Stimulated activated effector memory CD8-positive, alpha-beta T cell treated with anti-CD3 and anti-CD28 coated beads, Interleukin-12 subunit alpha, Interleukin-12 subunit beta, amount 100 ng/mL, for 72 hours (primary cell): ENCODE measurements around the gene EVC2.

Experiments
- ATAC-seq: fragments of 150-1000 bp; cut with Tn5 transposase; 2 replicates; pipeline ENCODE4 v1.10.0; 2021
- DNase-seq, 2 donors: peaks; one replicate each; pipeline ENCODE4 v3.0.0; 2021 to 2022; ENCODE audit warnings: low spot score in 2 of 2
- H3K27ac Mint-ChIP-seq: one replicate; pipeline ENCODE4 v1.8.0; 2022; ENCODE audit warnings: mild to moderate bottlenecking, mixed read lengths
- H3K36me3 Mint-ChIP-seq: one replicate; pipeline ENCODE4 v1.8.0; 2022; ENCODE audit warnings: mild to moderate bottlenecking, mixed read lengths
- H3K4me1 Mint-ChIP-seq: one replicate; pipeline ENCODE4 v1.8.0; 2022; ENCODE audit warnings: mixed read lengths
- H3K4me3 Mint-ChIP-seq: one replicate; pipeline ENCODE4 v1.8.0; 2022; ENCODE audit warnings: mild to moderate bottlenecking, mixed read lengths
- H3K9me3 Mint-ChIP-seq: one replicate; pipeline ENCODE4 v1.8.0; 2022; ENCODE audit warnings: mixed read lengths

The EVC2 gene, protein sequence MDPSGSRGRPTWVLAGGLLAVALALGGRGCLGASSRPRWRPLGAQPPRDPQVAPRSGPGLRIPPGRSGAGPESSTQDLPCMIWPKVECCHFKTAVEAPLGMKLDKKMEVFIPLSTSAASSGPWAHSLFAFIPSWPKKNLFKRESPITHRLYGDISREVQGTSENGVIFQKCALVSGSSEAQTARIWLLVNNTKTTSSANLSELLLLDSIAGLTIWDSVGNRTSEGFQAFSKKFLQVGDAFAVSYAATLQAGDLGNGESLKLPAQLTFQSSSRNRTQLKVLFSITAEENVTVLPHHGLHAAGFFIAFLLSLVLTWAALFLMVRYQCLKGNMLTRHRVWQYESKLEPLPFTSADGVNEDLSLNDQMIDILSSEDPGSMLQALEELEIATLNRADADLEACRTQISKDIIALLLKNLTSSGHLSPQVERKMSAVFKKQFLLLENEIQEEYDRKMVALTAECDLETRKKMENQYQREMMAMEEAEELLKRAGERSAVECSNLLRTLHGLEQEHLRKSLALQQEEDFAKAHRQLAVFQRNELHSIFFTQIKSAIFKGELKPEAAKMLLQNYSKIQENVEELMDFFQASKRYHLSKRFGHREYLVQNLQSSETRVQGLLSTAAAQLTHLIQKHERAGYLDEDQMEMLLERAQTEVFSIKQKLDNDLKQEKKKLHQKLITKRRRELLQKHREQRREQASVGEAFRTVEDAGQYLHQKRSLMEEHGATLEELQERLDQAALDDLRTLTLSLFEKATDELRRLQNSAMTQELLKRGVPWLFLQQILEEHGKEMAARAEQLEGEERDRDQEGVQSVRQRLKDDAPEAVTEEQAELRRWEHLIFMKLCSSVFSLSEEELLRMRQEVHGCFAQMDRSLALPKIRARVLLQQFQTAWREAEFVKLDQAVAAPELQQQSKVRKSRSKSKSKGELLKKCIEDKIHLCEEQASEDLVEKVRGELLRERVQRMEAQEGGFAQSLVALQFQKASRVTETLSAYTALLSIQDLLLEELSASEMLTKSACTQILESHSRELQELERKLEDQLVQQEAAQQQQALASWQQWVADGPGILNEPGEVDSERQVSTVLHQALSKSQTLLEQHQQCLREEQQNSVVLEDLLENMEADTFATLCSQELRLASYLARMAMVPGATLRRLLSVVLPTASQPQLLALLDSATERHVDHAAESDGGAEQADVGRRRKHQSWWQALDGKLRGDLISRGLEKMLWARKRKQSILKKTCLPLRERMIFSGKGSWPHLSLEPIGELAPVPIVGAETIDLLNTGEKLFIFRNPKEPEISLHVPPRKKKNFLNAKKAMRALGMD

GRCh38 chr4:5708449-5709206 lies at the start of gene EVC2:
EVC2 (minus strand) TSS chr4:5708559; CDS start chr4:5708513, 46 bp downstream.
- H3K4me1 Mint-ChIP-seq, result peaks cover 36% of the 10 kb centered on the region
- peaks cover 7% of the 10 kb centered on the region for H3K9me3 Mint-ChIP-seq
- DNase-seq (peak in 1 of 2 donors; percentile 72), ATAC-seq (peak; percentile 8)
- H3K36me3 Mint-ChIP-seq, result no peaks in the 10 kb centered on the region
- H3K27ac Mint-ChIP-seq, result no peak within 1 kb of the TSS
- H3K4me3 Mint-ChIP-seq, result peak within 1 kb of the TSS; percentile 47

GRCh38 chr4:5757954-5758353 lies 49.6 kb upstream of the EVC2 start:
- H3K36me3 Mint-ChIP-seq, result no peaks in the 10 kb centered on the region
- DNase-seq, result no peak
- H3K4me3 Mint-ChIP-seq, result no peak overlapping the region
- ATAC-seq, result no peak
- no peaks in the 10 kb centered on the region for H3K9me3 Mint-ChIP-seq
- H3K4me1 Mint-ChIP-seq, result no peaks in the 10 kb centered on the region
- H3K27ac Mint-ChIP-seq, result no peak overlapping the region

DNA sequence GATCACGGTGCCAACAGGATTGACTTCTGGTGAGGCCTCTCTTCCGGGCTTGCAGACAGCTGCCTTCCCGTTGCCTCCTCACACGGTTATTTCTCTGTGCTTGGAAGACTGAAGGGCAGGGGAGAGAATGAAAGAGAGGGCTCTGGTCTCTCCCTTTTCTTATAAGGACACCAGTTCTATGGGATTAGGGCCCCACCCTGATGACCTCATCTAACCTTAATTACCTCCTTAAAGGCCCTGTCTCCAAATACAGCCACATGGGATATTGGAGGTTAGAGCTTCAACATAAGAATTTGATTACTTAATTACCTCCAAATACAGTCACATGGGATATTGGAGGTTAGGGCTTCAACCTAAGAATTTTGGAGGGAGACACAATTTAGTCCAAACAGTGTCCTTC lies 49.2 kb upstream of the EVC2 start:
- ATAC-seq (no peak), DNase-seq (peak in 1 of 2 donors; percentile 33)
- Mint-ChIP-seq H3K36me3 (no peaks in the 10 kb centered on the region), H3K4me3 (no peak overlapping the region), H3K27ac (no peak overlapping the region), H3K4me1 (no peaks in the 10 kb centered on the region), H3K9me3 (no peaks in the 10 kb centered on the region)

DNA sequence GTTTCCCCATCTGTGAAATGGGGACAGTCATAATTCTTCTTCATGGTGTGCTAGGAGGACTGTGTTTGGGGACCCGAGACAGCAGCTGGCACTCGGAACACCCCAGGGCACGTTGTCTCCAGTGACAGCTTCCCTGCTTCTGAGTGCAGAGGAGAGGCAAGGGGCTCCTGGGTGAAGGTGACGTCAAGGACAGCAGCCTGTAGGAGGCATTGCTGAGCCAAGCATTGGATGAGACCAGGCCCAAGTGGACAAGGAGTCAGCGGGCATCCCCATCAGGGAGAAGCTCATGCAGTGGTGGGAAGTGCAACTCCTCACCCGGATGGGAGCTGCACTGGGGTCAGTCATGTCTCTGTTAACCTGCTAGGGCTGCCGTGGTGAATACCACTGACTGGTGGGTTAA lies 48.7 kb upstream of the EVC2 start:
- no peaks in the 10 kb centered on the region for H3K9me3 Mint-ChIP-seq
- H3K4me3 Mint-ChIP-seq, result no peak overlapping the region
- H3K4me1 Mint-ChIP-seq, result no peaks in the 10 kb centered on the region
- H3K27ac Mint-ChIP-seq, result no peak overlapping the region
- no peak for DNase-seq
- no peaks in the 10 kb centered on the region for H3K36me3 Mint-ChIP-seq
- ATAC-seq, result no peak

DNA sequence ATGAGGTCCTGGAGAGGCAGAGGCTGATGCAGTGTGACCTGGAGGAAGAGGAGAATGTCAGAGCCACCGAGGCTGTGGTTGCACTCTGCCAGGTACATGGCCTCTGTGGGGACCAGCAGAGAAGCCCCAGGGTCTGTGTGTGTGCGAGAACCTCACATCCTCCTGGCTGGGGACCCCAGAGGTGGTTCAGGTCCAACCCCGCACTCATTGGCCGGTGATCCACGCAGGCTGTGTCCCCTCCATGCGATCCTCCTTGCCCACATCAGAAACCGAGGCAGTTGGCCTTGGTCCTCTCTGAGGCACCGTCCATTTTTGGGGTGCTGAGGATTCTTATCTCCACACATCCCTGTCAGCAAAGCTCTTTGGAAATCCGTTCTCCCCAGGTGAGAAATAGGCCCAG lies 47.9 kb upstream of the EVC2 start:
- Mint-ChIP-seq H3K36me3 (no peaks in the 10 kb centered on the region), H3K4me3 (no peak overlapping the region), H3K27ac (no peak overlapping the region), H3K9me3 (no peaks in the 10 kb centered on the region), H3K4me1 (peaks cover 4% of the 10 kb centered on the region)
- ATAC-seq (no peak), DNase-seq (peak in 1 of 2 donors; percentile 36)

DNA sequence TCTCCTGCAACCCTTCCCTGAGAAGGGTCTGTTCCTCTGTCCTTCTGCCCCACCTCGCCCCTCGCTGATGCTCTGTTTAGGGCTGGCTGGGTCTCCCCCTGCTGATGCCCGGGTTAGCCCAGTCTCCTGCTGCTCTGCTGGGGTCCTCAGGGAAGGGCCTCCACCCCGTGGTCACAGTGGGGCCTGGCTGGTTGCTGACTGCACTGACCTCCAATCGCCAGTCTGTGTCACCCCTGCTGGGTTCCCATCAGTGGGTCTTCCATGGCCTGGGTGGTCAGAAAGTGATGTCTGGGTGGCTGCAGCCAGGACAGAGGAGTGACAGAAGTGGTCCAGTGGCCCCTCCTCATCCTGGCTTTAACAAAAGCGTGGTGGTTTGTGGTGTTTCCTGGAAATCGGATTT lies 47.3 kb upstream of the EVC2 start:
- Mint-ChIP-seq H3K4me3 (no peak overlapping the region), H3K27ac (no peak overlapping the region), H3K9me3 (no peaks in the 10 kb centered on the region), H3K4me1 (peaks cover 4% of the 10 kb centered on the region), H3K36me3 (no peaks in the 10 kb centered on the region)
- ATAC-seq (no peak), DNase-seq (peak in 1 of 2 donors; percentile 30)

DNA sequence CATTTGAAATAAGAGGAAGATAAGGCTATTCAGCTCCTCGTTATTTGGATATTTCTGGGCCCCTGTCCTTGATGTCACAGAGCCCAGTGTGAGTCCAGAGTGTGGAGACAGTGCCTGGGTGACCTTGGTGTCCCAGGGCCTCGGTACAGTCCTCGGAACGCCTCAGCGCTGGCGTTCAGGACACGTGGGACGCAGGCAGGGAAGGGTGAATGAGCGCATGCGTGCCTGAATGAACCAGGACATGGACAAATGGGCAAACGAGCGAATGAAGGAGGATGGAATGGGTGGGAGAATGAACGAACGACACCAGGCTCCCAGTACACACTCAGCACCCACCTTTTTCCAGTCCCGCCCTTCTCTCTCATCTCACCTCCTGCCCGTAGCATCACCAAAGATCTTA lies 46.8 kb upstream of the EVC2 start:
- H3K4me1 Mint-ChIP-seq, result peaks cover 4% of the 10 kb centered on the region
- no peaks in the 10 kb centered on the region for H3K9me3 Mint-ChIP-seq
- DNase-seq, result no peak
- no peak overlapping the region for H3K4me3 Mint-ChIP-seq
- H3K36me3 Mint-ChIP-seq, result no peaks in the 10 kb centered on the region
- H3K27ac Mint-ChIP-seq, result no peak overlapping the region
- ATAC-seq, result no peak

- ATAC-seq (no peak), DNase-seq (no peak)
- no peak overlapping the region for H3K4me3 Mint-ChIP-seq
- H3K9me3 Mint-ChIP-seq, result no peaks in the 10 kb centered on the region
- H3K36me3 Mint-ChIP-seq, result no peaks in the 10 kb centered on the region
- H3K27ac Mint-ChIP-seq, result no peak overlapping the region
- H3K4me1 Mint-ChIP-seq, result peaks cover 4% of the 10 kb centered on the region
Measured at GRCh38 chr4:5754529-5754881, 46.1 kb upstream of the EVC2 start.

GRCh38 chr4:5753766-5754528 lies 45.6 kb upstream of the EVC2 start:
- ATAC-seq (no peak), DNase-seq (peak in 1 of 2 donors; percentile 38)
- no peak overlapping the region for H3K4me3 Mint-ChIP-seq
- H3K36me3 Mint-ChIP-seq, result no peaks in the 10 kb centered on the region
- no peak overlapping the region for H3K27ac Mint-ChIP-seq
- H3K9me3 Mint-ChIP-seq, result no peaks in the 10 kb centered on the region
- H3K4me1 Mint-ChIP-seq, result peaks cover 4% of the 10 kb centered on the region

GRCh38 chr4:5753366-5753765 lies 45.0 kb upstream of the EVC2 start:
- Mint-ChIP-seq H3K9me3 (no peaks in the 10 kb centered on the region), H3K36me3 (no peaks in the 10 kb centered on the region), H3K4me3 (no peak overlapping the region), H3K4me1 (peaks cover 4% of the 10 kb centered on the region), H3K27ac (no peak overlapping the region)
- ATAC-seq, result no peak
- DNase-seq, result peak in 1 of 2 donors; percentile 23

DNA sequence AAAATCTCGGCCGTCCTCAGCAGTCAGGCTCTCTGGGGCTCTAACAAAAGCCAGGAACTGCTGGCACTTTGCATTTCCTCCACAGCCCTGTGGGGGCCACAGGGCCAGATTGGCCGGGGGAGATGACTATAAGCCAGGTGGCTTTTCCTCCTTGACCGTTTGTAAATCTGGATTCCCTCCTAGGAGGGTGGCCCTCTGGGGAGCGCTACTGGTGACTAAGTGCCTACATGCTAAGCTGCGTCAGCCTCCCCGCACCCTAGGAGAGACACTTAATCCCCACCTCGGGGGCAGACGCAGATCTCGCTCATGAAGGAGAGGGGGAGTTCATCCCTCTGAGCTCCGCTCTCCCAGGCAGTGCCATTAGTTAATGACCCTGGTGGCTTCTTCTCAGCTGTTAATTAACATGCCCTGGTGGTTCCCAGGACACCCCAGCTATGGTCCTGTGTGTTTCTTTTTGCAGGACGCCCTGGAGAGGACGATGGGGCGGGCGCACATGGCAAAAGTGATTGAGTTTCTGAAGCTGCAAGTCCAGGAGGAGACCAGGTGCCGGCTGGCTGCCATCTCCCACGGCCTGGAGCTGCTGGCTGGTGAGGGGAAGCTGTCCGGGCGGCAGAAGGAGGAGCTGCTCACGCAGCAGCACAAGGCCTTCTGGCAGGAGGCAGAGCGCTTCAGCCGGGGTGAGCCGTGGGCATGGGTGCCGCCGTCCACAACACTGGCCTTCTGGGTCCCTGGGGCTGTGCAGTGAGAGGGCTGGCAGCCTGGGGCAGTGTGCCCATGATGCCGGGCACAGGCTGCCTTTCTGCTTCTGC lies 44.2 kb upstream of the EVC2 start:
- no peak overlapping the region for H3K27ac Mint-ChIP-seq
- H3K36me3 Mint-ChIP-seq, result no peaks in the 10 kb centered on the region

DNA sequence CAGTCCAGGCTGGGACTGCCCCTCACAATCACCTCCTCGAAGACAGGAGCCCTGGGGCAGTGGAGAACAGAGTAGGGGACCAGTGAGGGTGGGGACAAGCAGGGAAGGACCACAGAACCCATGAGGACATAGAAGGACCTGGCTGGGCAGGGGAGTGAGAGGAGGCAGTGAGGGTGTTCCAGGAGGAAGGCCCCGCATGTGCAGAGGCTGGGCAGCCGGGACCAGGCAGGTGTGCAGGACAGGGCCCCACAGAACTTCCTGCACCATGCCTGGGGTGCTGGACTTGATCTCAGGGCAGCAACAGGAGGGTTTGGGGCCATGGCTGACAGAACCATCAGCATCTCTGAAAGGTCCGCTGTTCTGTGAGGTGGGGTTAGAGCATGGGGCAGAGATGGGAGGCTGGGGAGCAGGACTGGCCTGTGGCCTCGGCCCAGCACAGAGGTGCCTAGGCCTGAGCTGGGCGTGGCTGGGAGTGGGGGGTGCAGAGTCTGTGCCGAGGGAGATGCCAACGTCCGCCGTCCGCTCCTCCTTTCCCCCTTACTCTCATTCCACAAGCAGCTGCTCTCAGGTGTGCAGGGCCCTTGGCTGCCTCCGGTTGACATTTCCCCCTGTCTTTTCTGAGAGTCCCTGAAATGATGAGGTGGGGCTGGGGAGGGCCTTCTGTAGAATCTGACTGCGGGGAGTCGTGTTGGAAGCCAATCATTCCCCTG lies 43.5 kb upstream of the EVC2 start:
- Mint-ChIP-seq H3K9me3 (no peaks in the 10 kb centered on the region), H3K4me3 (no peak overlapping the region), H3K27ac (no peak overlapping the region), H3K4me1 (peaks cover 4% of the 10 kb centered on the region), H3K36me3 (no peaks in the 10 kb centered on the region)
- DNase-seq, result peak in 1 of 2 donors; percentile 35
- ATAC-seq, result no peak

More for the DNA sequence above, 44.2 kb upstream of the EVC2 start:
- peaks cover 4% of the 10 kb centered on the region for H3K4me1 Mint-ChIP-seq
- no peak overlapping the region for H3K4me3 Mint-ChIP-seq
- DNase-seq (peak in 1 of 2 donors; percentile 37), ATAC-seq (no peak)
- no peaks in the 10 kb centered on the region for H3K9me3 Mint-ChIP-seq
